OCI-LY7 (cell line): Measurements from ENCODE around the gene MRRF.

Experiments
- EZH2phosphoT487 ChIP-seq: fragments of 200-600 bp; sonication (generic); IDR thresholded peaks from 2 replicates; pipeline ENCODE4 v1.6.1; 2018; ENCODE audit warnings: low read depth, borderline replicate concordance, mild to moderate bottlenecking, mixed run types, antibody characterized with exemption, low read length, moderate library complexity, mixed read lengths
- TF ChIP-seq, protein P1 (sequence below): fragments of 200-600 bp; sonication (generic); conservative IDR thresholded peaks from 2 replicates; pipeline ENCODE4 v1.5.1; 2014; ENCODE audit warnings: mild to moderate bottlenecking, antibody characterized with exemption, low read length, moderate library complexity, mixed read lengths

DNA sequence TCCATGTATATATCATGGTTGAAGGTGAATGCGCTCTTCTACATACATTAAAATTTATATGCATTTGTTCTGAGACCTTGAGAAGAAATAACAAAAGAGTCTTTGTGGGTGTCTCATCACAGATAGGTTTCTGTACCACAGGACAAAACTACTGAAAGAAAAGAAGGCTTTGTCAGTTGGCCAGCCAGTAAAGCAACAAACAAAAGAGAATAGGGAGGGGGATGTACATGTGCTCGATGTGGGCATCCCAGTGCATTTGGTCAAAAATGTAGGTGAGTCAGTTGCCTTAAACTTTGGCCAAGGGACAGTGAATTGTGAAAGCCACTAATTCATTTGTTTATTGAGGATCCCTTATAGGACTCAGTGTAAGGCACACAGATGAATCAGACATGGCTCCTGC lies 13.3 kb upstream of the MRRF start:
- TF ChIP-seq, protein P1, sequence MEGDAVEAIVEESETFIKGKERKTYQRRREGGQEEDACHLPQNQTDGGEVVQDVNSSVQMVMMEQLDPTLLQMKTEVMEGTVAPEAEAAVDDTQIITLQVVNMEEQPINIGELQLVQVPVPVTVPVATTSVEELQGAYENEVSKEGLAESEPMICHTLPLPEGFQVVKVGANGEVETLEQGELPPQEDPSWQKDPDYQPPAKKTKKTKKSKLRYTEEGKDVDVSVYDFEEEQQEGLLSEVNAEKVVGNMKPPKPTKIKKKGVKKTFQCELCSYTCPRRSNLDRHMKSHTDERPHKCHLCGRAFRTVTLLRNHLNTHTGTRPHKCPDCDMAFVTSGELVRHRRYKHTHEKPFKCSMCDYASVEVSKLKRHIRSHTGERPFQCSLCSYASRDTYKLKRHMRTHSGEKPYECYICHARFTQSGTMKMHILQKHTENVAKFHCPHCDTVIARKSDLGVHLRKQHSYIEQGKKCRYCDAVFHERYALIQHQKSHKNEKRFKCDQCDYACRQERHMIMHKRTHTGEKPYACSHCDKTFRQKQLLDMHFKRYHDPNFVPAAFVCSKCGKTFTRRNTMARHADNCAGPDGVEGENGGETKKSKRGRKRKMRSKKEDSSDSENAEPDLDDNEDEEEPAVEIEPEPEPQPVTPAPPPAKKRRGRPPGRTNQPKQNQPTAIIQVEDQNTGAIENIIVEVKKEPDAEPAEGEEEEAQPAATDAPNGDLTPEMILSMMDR, result no peak
- no peak for TF ChIP-seq EZH2phosphoT487
